HEK293 (cell line): ENCODE measurements around the gene HOXB1.

Experiments
- EGR2 ChIP-seq: fragments of 450-650 bp; formaldehyde crosslinking; IDR thresholded peaks from 2 replicates; pipeline ENCODE4 v1.5.1; 2016; ENCODE audit warnings: low read depth, missing biosample characterization, missing genetic modification characterization
- PBX3 ChIP-seq: sonication (generic); formaldehyde crosslinking; IDR thresholded peaks from 2 replicates; pipeline ENCODE4 v1.8.1; 2022; ENCODE audit warnings: mild to moderate bottlenecking, moderate library complexity, missing genetic modification reagents
- PRDM2 ChIP-seq: fragments of 450-650 bp; formaldehyde crosslinking; IDR thresholded peaks from 2 replicates; pipeline ENCODE4 v1.5.1; 2016; ENCODE audit warnings: missing biosample characterization, missing genetic modification characterization, borderline replicate concordance
- RBAK ChIP-seq: fragments of 450-650 bp; formaldehyde crosslinking; IDR thresholded peaks from 2 replicates; pipeline ENCODE4 v1.5.1; 2016; ENCODE audit warnings: missing biosample characterization, missing genetic modification characterization
- REPIN1 ChIP-seq: fragments of 450-650 bp; formaldehyde crosslinking; IDR thresholded peaks from 2 replicates; pipeline ENCODE4 v1.5.1; 2017; ENCODE audit warnings: missing biosample characterization, missing genetic modification characterization, low read depth
- SP7 ChIP-seq: fragments of 450-650 bp; formaldehyde crosslinking; IDR thresholded peaks from 2 replicates; pipeline ENCODE4 v1.5.1; 2016; ENCODE audit warnings: missing biosample characterization, missing genetic modification characterization
- ZBTB17 ChIP-seq: fragments of 450-650 bp; formaldehyde crosslinking; IDR thresholded peaks from 2 replicates; pipeline ENCODE4 v1.5.1; 2016; ENCODE audit warnings: missing biosample characterization, missing genetic modification characterization
- ZBTB44 ChIP-seq: fragments of 450-650 bp; IDR thresholded peaks from 2 replicates; pipeline ENCODE4 v1.5.1; 2018; ENCODE audit warnings: missing biosample characterization, mild to moderate bottlenecking, missing genetic modification characterization
- ZBTB48 ChIP-seq: fragments of 450-650 bp; formaldehyde crosslinking; IDR thresholded peaks from 2 replicates; pipeline ENCODE4 v1.5.1; 2016; ENCODE audit warnings: missing biosample characterization, missing genetic modification characterization
- ZFHX2 ChIP-seq: fragments of 450-650 bp; formaldehyde crosslinking; conservative IDR thresholded peaks from 2 replicates; pipeline ENCODE4 v1.5.1; 2016; ENCODE audit warnings: missing biosample characterization, missing genetic modification characterization
- ZNF112 ChIP-seq: fragments of 450-650 bp; formaldehyde crosslinking; IDR thresholded peaks from 2 replicates; pipeline ENCODE4 v1.5.0; 2017; ENCODE audit warnings: missing biosample characterization, missing genetic modification characterization
- ZNF121 ChIP-seq: fragments of 450-650 bp; formaldehyde crosslinking; IDR thresholded peaks from 2 replicates; pipeline ENCODE4 v1.5.1; 2016; ENCODE audit warnings: missing biosample characterization, missing genetic modification characterization
- ZNF146 ChIP-seq: fragments of 450-650 bp; formaldehyde crosslinking; IDR thresholded peaks from 2 replicates; pipeline ENCODE4 v1.5.1; 2016; ENCODE audit warnings: missing biosample characterization, missing genetic modification characterization
- ZNF214 ChIP-seq: fragments of 450-650 bp; formaldehyde crosslinking; IDR thresholded peaks from 2 replicates; pipeline ENCODE4 v1.5.1; 2017; ENCODE audit warnings: missing biosample characterization, mild to moderate bottlenecking, missing genetic modification characterization, borderline replicate concordance
- ZNF24 ChIP-seq: fragments of 450-650 bp; formaldehyde crosslinking; IDR thresholded peaks from 2 replicates; pipeline ENCODE4 v1.5.1; 2016; ENCODE audit warnings: missing biosample characterization, missing genetic modification characterization
- ZNF350 ChIP-seq: fragments of 450-650 bp; formaldehyde crosslinking; IDR thresholded peaks from 2 replicates; pipeline ENCODE4 v1.5.0; 2017; ENCODE audit warnings: missing biosample characterization, mild to moderate bottlenecking, missing genetic modification characterization
- ZNF488 ChIP-seq: fragments of 450-650 bp; formaldehyde crosslinking; IDR thresholded peaks from 2 replicates; pipeline ENCODE4 v1.5.1; 2016; ENCODE audit warnings: missing biosample characterization, missing genetic modification characterization
- ZNF549 ChIP-seq: fragments of 450-650 bp; IDR thresholded peaks from 2 replicates; pipeline ENCODE4 v1.5.1; 2018; ENCODE audit warnings: missing biosample characterization, missing genetic modification characterization, mild to moderate bottlenecking, inconsistent platforms, moderate library complexity
- ZNF610 ChIP-seq: fragments of 450-650 bp; formaldehyde crosslinking; IDR thresholded peaks from 2 replicates; pipeline ENCODE4 v1.5.1; 2016; ENCODE audit warnings: missing biosample characterization, missing genetic modification characterization, borderline replicate concordance
- ZNF623 ChIP-seq: fragments of 450-650 bp; formaldehyde crosslinking; IDR thresholded peaks from 2 replicates; pipeline ENCODE4 v1.5.1; 2016; ENCODE audit warnings: missing biosample characterization, missing genetic modification characterization
- TF ChIP-seq, protein P1 (sequence below): fragments of 450-650 bp; formaldehyde crosslinking; IDR thresholded peaks from 2 replicates; pipeline ENCODE4 v1.5.1; 2017; ENCODE audit warnings: missing biosample characterization, missing genetic modification characterization
- TF ChIP-seq, protein P2 (sequence below): fragments of 450-650 bp; formaldehyde crosslinking; IDR thresholded peaks from 2 replicates; pipeline ENCODE4 v1.5.1; 2016; ENCODE audit warnings: missing biosample characterization, missing genetic modification characterization
- TF ChIP-seq, protein P3 (sequence below): fragments of 450-650 bp; formaldehyde crosslinking; IDR thresholded peaks from 2 replicates; pipeline ENCODE4 v1.5.1; 2016; ENCODE audit warnings: missing biosample characterization, missing genetic modification characterization

HOXB1 gene

GRCh38 chr17:48492401-48493298 is 38.2 kb downstream of the HOXB1 start (continued):
- TF ChIP-seq, protein P1, sequence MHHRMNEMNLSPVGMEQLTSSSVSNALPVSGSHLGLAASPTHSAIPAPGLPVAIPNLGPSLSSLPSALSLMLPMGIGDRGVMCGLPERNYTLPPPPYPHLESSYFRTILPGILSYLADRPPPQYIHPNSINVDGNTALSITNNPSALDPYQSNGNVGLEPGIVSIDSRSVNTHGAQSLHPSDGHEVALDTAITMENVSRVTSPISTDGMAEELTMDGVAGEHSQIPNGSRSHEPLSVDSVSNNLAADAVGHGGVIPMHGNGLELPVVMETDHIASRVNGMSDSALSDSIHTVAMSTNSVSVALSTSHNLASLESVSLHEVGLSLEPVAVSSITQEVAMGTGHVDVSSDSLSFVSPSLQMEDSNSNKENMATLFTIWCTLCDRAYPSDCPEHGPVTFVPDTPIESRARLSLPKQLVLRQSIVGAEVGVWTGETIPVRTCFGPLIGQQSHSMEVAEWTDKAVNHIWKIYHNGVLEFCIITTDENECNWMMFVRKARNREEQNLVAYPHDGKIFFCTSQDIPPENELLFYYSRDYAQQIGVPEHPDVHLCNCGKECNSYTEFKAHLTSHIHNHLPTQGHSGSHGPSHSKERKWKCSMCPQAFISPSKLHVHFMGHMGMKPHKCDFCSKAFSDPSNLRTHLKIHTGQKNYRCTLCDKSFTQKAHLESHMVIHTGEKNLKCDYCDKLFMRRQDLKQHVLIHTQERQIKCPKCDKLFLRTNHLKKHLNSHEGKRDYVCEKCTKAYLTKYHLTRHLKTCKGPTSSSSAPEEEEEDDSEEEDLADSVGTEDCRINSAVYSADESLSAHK (tag by site-specific recombination) = peak; percentile 97
- TF ChIP-seq RBAK (tag by site-specific recombination) = no peak
- TF ChIP-seq ZNF24 = peak; percentile 97
- TF ChIP-seq ZBTB48 (tag by site-specific recombination) = peak; percentile 33; the same call in 1 of the 2 replicates
- TF ChIP-seq ZNF146 = peak; percentile 65
- no peak for TF ChIP-seq ZNF214
- TF ChIP-seq SP7 = peak; percentile 100
- TF ChIP-seq ZNF350 (tag by site-specific recombination) = no peak
- 0 out of 2 replicates have a peak, but pooled peaks have one; percentile 30 for TF ChIP-seq ZNF623 (tag by site-specific recombination)
- TF ChIP-seq ZBTB44 (tag by site-specific recombination) = peak; percentile 94
- 0 out of 2 replicates have a peak, but pooled peaks have one; percentile 64 for TF ChIP-seq PBX3
- TF ChIP-seq REPIN1 (tag by site-specific recombination) = 0 out of 2 replicates have a peak, but pooled peaks have one; percentile 69
- TF ChIP-seq ZNF112 (tag by site-specific recombination) = no peak
- TF ChIP-seq ZNF610 (tag by site-specific recombination) = 0 out of 2 replicates have a peak, but pooled peaks have one; percentile 79
- peak; percentile 86 for TF ChIP-seq ZBTB17 (tag by site-specific recombination)
- TF ChIP-seq, protein P2, sequence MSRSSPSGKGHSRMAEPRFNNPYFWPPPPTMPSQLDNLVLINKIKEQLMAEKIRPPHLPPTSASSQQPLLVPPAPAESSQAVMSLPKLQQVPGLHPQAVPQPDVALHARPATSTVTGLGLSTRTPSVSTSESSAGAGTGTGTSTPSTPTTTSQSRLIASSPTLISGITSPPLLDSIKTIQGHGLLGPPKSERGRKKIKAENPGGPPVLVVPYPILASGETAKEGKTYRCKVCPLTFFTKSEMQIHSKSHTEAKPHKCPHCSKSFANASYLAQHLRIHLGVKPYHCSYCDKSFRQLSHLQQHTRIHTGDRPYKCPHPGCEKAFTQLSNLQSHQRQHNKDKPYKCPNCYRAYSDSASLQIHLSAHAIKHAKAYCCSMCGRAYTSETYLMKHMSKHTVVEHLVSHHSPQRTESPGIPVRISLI (tag by site-specific recombination) = no peak
- no peak for TF ChIP-seq ZNF549 (tag by site-specific recombination)
- TF ChIP-seq, protein P3, sequence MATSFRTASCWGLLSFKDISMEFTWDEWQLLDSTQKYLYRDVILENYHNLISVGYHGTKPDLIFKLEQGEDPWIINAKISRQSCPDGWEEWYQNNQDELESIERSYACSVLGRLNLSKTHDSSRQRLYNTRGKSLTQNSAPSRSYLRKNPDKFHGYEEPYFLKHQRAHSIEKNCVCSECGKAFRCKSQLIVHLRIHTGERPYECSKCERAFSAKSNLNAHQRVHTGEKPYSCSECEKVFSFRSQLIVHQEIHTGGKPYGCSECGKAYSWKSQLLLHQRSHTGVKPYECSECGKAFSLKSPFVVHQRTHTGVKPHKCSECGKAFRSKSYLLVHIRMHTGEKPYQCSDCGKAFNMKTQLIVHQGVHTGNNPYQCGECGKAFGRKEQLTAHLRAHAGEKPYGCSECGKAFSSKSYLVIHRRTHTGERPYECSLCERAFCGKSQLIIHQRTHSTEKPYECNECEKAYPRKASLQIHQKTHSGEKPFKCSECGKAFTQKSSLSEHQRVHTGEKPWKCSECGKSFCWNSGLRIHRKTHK (tag by site-specific recombination) = no peak
- TF ChIP-seq ZFHX2 = peak; percentile 91
- no peak for TF ChIP-seq PRDM2
- TF ChIP-seq ZNF488 (tag by site-specific recombination) = peak; percentile 94
- peak; percentile 53; the same call in 1 of the 2 replicates for TF ChIP-seq ZNF121 (tag by site-specific recombination)
- TF ChIP-seq EGR2 (tag by site-specific recombination) = peak; percentile 79
